Psoas muscle (tissue), 8 donors: ENCODE results near the gene GABBR2. TPM values are rescaled to one million over a fixed set of nuclear protein-coding genes. Genes with fewer than 3 reads are reported as not detected.

Experiments
- ATAC-seq, 4 donors: fragments of 200-7000 bp; cut with Tn5 transposase; one replicate each; pipeline ENCODE4 v1.9.1; 2020; ENCODE audit warnings: moderate library complexity in 3 of 4, mild to moderate bottlenecking in 2 of 4
- DNase-seq, 2 donors: peaks; one replicate each; pipeline ENCODE4 v3.0.0-alpha.2; 2020
- H3K27ac ChIP-seq: fragments of 200-600 bp; one replicate; pipeline ENCODE4 v1.8.0; 2022
- H3K27me3 ChIP-seq, 3 donors: fragments of 200-600 bp in 1 of 3; one replicate each; pipeline versions ENCODE4 v1.6.1 to v1.8.0; 2013 to 2022; ENCODE audit warnings: low read length in 2 of 3, mild to moderate bottlenecking in 2 of 3, moderate library complexity in 1 of 3; ENCODE audit not compliant: insufficient read depth in 3 of 3
- H3K36me3 ChIP-seq, 2 donors: fragments of 200-600 bp in 1 of 2; one replicate each; pipeline versions ENCODE4 v1.6.1 to v1.8.0; 2013 to 2022; ENCODE audit warnings: low read depth in 1 of 2, mild to moderate bottlenecking in 1 of 2, moderate library complexity in 1 of 2; ENCODE audit not compliant: insufficient read depth in 1 of 2
- H3K4me1 ChIP-seq: fragments of 200-600 bp; one replicate; pipeline ENCODE4 v1.8.0; 2022
- H3K4me3 ChIP-seq: fragments of 200-600 bp; one replicate; pipeline ENCODE4 v1.8.0; 2022; ENCODE audit warnings: mild to moderate bottlenecking
- H3K9me3 ChIP-seq: fragments of 200-600 bp; one replicate; pipeline ENCODE4 v1.8.0; 2022
- CTCF ChIP-seq: fragments of 200-600 bp; IDR thresholded peaks from one replicate; pipeline ENCODE4 v1.8.0; 2022; ENCODE audit warnings: antibody characterized with exemption
- WGBS, 3 donors: extraction: QIAGEN DNeasy Blood & Tissue Kit; methylation state at CpG; one replicate each; pipeline versions ENCODE4 v1.1.6 to v1.1.7; 2013; 5-methylcytosine and 5-hydroxymethylcytosine counted together
- intact Hi-C, 2 donors: fragments of 100-400 bp; cut with DNase I; formaldehyde crosslinking; loops; one replicate each; pipeline versions ENCODE4 v1.11.0 to v1.14.2; 2022
- polyA plus RNA-seq, 3 donors: library from polyadenylated mRNA; stranded (reverse); fragments of 200-250 nt; gene quantifications; one replicate each; pipeline ENCODE4 v1.2.3, GENCODE V29; 2013
- total RNA-seq, 4 donors: library from RNA; stranded (reverse); fragmentation: NEBNext Ultra II Directional in 2 of 4; extraction: Animal tissue kit (Norgen Biotek cat#: 25700) in 2 of 4; gene quantifications; one replicate each; pipeline versions ENCODE4 v1.2.1 to v1.2.4, GENCODE V29; 2021 to 2023
- donor health status: healthy with polysubstance abuse.
- donor health status: DM: no; HTN: no; CAD: no; lungs with moderate emphysema.
- donor health status: Bipolar disorder and iron deficiency.
- donor health status: healthy.
- donor health status: DM: yes; HTN: yes; CAD: no.
- donor health status: DM: no; HTN: no; CAD: no.
- donor health status: DM: no; HTN: no; CAD: no.
- donor health status: DM: yes; HTN: yes; CAD: no.

GABBR2 gene
- total and polyA plus RNA-seq, 7 donors: 0.08 to 0.66 (median 0.38) TPM

DNA sequence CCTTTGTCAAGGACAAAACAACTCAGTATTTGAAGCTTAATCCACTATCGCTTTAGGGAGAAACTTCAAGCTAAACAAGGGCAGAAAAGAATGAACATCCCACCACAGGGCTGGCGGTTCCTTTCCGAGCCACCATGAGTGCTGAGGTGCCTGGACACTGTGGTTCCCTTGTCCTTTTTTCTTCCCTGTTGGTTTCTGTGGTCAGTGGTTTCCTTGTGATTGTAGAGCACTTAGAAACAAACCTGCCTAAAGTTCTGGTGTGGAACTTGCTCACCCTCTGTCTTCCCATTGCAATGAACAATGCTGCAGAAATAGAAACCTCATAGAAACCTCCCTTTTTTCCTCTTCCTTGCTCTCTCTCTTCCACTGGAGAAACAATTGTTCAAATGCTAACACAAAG lies 373.9 kb downstream of the GABBR2 start:
- H3K27me3 ChIP-seq: peaks cover 0 to 3% (median 0%) of the 10 kb centered on the region in 3 donors
- H3K4me1 ChIP-seq: no peaks in the 10 kb centered on the region
- no peaks in the 10 kb centered on the region for H3K9me3 ChIP-seq
- no peaks in the 10 kb centered on the region for H3K36me3 ChIP-seq
- DNase-seq (no peak), ATAC-seq (no peak)
- no peak for TF ChIP-seq CTCF
- H3K4me3 ChIP-seq: no peak overlapping the region
- WGBS, 3 donors: 94% methylated on average over 3 of the region's 3 CpGs
- no peak overlapping the region for H3K27ac ChIP-seq
- intact Hi-C loops: no loop called here

- TF ChIP-seq CTCF: no peak
- H3K4me3 ChIP-seq: no peak overlapping the region
- no peaks in the 10 kb centered on the region for H3K36me3 ChIP-seq
- ATAC-seq (no peak), DNase-seq (no peak)
- intact Hi-C loops: no loop called here
- peaks cover 0 to 3% (median 0%) of the 10 kb centered on the region in 3 donors for H3K27me3 ChIP-seq
- no peaks in the 10 kb centered on the region for H3K4me1 ChIP-seq
- H3K9me3 ChIP-seq: no peaks in the 10 kb centered on the region
- 63 to 70% (median 65%) methylated on average over 5 of the region's 5 CpGs for WGBS, 3 donors
- no peak overlapping the region for H3K27ac ChIP-seq
Measured at GRCh38 chr9:98333703-98334582, 374.8 kb downstream of the GABBR2 start.

GRCh38 chr9:98332405-98332831 lies 376.3 kb downstream of the GABBR2 start:
- WGBS, 3 donors: 59 to 82% (median 65%) methylated on average over 8 of the region's 8 CpGs
- H3K4me3 ChIP-seq: no peak overlapping the region

GRCh38 chr9:98331536-98332259 lies 377.0 kb downstream of the GABBR2 start:
- H3K9me3 ChIP-seq: no peaks in the 10 kb centered on the region
- intact Hi-C loops: no loop called here
- peaks cover 0 to 3% (median 0%) of the 10 kb centered on the region in 3 donors for H3K27me3 ChIP-seq
- H3K4me3 ChIP-seq: no peak overlapping the region
- H3K27ac ChIP-seq: no peak overlapping the region
- H3K4me1 ChIP-seq: no peaks in the 10 kb centered on the region
- DNase-seq (no peak), ATAC-seq (no peak)
- no peak for TF ChIP-seq CTCF
- WGBS, 3 donors: 62 to 75% (median 65%) methylated on average over 6 of the region's 6 CpGs
- no peaks in the 10 kb centered on the region for H3K36me3 ChIP-seq

More at GRCh38 chr9:98332405-98332831, 376.3 kb downstream of the GABBR2 start:
- no peak for ATAC-seq
- H3K27me3 ChIP-seq: peaks cover 0 to 3% (median 0%) of the 10 kb centered on the region in 3 donors
- no peak for TF ChIP-seq CTCF
- DNase-seq: no peak
- no peaks in the 10 kb centered on the region for H3K36me3 ChIP-seq
- no peak overlapping the region for H3K27ac ChIP-seq
- H3K9me3 ChIP-seq: no peaks in the 10 kb centered on the region
- intact Hi-C loops: no loop called here
- no peaks in the 10 kb centered on the region for H3K4me1 ChIP-seq
